Hepatocyte (in vitro differentiated cells): ENCODE measurements around the gene BAG5. TPM values are rescaled to one million over a fixed set of nuclear protein-coding genes. Genes with fewer than 3 reads are reported as not detected.
A peak's percentile ranks its signal among the peaks of the same experiment; 100 is the strongest.

Experiments
- DNase-seq: peaks from one replicate; pipeline ENCODE4 v3.0.0-alpha.2; 2016; ENCODE audit warnings: low spot score
- H2AFZ ChIP-seq: fragments of 200-600 bp; sonication (generic); 2 replicates; pipeline ENCODE4 v1.6.0; 2016; ENCODE audit warnings: antibody characterized with exemption, mild to moderate bottlenecking
- H3K27ac ChIP-seq: fragments of 200-600 bp; sonication (generic); 2 replicates; pipeline ENCODE4 v1.5.1; 2016; ENCODE audit warnings: mild to moderate bottlenecking
- H3K27me3 ChIP-seq: fragments of 200-600 bp; sonication (generic); 2 replicates; pipeline ENCODE4 v1.6.1; 2016
- H3K36me3 ChIP-seq: fragments of 200-600 bp; sonication (generic); replicated peaks from 2 replicates; pipeline ENCODE4 v1.5.1; 2016; ENCODE audit warnings: low read depth; ENCODE audit not compliant: insufficient read depth
- H3K4me1 ChIP-seq: fragments of 200-600 bp; sonication (generic); 2 replicates; pipeline ENCODE4 v1.5.1; 2016; ENCODE audit warnings: mild to moderate bottlenecking, moderate library complexity; ENCODE audit not compliant: insufficient read depth
- H3K4me2 ChIP-seq: fragments of 200-600 bp; sonication (generic); 2 replicates; pipeline ENCODE4 v1.6.0; 2016
- H3K4me3 ChIP-seq: fragments of 200-600 bp; sonication (generic); 2 replicates; pipeline ENCODE4 v1.5.1; 2016; ENCODE audit warnings: mild to moderate bottlenecking
- H3K79me2 ChIP-seq: fragments of 200-600 bp; sonication (generic); 2 replicates; pipeline ENCODE4 v1.6.0; 2017; ENCODE audit warnings: mild to moderate bottlenecking
- H3K9me2 ChIP-seq: fragments of 200-600 bp; sonication (generic); replicated peaks from 2 replicates; pipeline ENCODE4 v1.6.0; 2017; ENCODE audit warnings: mild to moderate bottlenecking; ENCODE audit not compliant: insufficient read depth
- H3K9me3 ChIP-seq: fragments of 200-600 bp; sonication (generic); 2 replicates; pipeline ENCODE4 v1.5.1; 2016; ENCODE audit warnings: low read depth, mild to moderate bottlenecking
- H4K20me1 ChIP-seq: fragments of 200-600 bp; sonication (generic); 2 replicates; pipeline ENCODE4 v1.6.0; 2016; ENCODE audit warnings: mild to moderate bottlenecking; ENCODE audit not compliant: insufficient read depth, poor library complexity, severe bottlenecking
- EZH2 ChIP-seq: fragments of 200-600 bp; sonication (generic); IDR thresholded peaks from 2 replicates; pipeline ENCODE4 v1.6.1; 2016; ENCODE audit warnings: antibody characterized with exemption, mild to moderate bottlenecking, borderline replicate concordance
- EZH2phosphoT487 ChIP-seq: fragments of 200-600 bp; sonication (generic); IDR thresholded peaks from one replicate; pipeline ENCODE4 v1.6.1; 2018; ENCODE audit warnings: antibody characterized with exemption, mild to moderate bottlenecking, low read depth, moderate library complexity; ENCODE audit not compliant: unreplicated experiment, severe bottlenecking
- WGBS: methylation state at CpG from one replicate; pipeline ENCODE4 v1.1.6; 2016; ENCODE audit warnings: low lambda C conversion rate; ENCODE audit errors: missing lambda C conversion rate; 5-methylcytosine and 5-hydroxymethylcytosine counted together
- polyA plus RNA-seq: library from polyadenylated mRNA; unstranded; fragments of >200 nt; fragmentation: Nextera tagmentation; extraction: Ambion mirVana; gene quantifications from 2 replicates; pipeline ENCODE4 v1.2.1, GENCODE V29; 2016
- total RNA-seq: library from RNA; depleted of rRNA; stranded (reverse); fragments of >200 nt; gene quantifications from 2 replicates; pipeline ENCODE4 v1.2.3, GENCODE V29; 2014
- TF ChIP-seq, protein P1 (sequence below): fragments of 200-600 bp; sonication (generic); IDR thresholded peaks from 2 replicates; pipeline ENCODE4 v1.5.1; 2016; ENCODE audit warnings: antibody characterized with exemption, mild to moderate bottlenecking; ENCODE audit not compliant: poor library complexity

Gene BAG5
- total and polyA plus RNA-seq, 2 experiments from 2014 or later, result 13.9 to 27.4 TPM

DNA sequence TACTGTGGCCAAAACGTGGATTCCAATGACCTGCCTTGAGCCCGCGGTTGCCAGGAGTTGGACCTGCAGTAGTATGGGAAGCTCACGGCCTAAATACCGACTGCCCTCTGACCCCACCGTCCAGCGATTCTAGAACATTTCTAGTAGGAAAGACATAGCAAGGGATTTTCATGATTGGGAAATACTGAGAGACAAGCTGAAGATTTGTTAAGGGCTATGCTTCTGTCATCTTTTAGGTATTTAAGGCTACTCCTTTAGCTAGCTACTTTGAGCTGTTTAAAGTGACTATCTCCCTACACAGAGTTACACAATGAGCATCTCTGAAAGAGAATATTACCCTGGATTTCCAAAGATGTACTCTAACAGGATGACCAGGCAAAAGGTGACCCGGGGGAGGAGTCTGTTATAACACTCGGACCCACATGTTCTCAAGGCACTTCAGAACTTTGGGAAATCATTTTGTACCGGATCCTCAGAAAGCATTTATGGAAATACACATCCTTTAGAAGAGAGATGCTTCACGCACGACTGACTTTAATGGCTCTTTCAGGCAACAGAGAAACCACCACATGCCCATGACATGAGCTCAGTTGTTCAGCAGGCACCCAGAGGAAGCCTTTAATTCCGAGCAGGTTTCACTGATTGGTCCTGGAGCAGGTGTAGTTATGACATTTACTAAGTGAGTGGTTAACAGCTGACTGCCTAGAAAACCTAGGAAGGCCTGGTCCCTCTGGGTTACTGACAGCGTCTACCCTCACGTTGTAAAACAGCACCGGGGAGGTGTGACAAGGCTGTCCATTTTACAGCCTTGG, 4.2 kb downstream of the BAG5 start:
- TF ChIP-seq EZH2phosphoT487, result no peak
- TF ChIP-seq EZH2, result no peak
- no peak overlapping the region for H3K4me2 ChIP-seq
- WGBS, result 89% methylated on average over 16 of the region's 16 CpGs

DNA sequence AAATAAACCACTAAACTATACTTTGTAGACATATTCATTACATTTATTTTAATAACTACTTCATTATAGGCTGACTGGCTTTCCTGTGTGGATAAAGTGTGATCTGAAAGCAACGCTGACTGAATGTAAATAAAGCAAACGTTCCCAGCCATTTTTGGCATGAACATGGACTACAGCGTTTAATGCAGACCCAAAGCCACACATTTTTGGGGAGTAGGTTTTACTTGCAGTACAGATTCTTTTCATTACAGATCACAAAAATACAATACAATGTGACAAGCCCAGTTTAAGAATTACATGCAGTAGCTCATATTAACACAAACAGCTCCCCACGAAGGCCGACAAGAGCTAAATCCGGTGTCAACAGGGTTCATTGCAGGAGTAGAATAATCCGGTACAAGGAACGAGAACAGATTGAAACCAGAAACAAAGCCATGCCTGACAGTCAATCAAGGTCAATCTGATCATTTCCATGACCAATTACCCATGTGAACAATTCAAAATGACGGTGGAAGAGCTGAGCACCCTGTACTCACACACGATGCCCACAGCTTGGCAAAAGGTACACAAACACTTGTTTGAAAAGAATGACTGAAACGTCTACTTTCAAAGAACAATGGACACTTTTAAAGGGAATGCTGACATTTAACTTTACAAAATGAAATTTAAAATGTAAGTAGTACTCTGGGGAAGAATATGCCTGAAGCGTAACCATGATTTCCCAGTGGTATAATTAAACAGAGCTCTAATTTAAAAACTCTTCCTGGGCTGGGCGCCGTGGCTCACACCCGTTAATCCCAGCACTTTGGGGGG, 5.3 kb downstream of the BAG5 start:
- H3K9me3 ChIP-seq, result no peaks in the 10 kb centered on the region
- DNase-seq, result no peak
- H3K36me3 ChIP-seq, result no peaks in the 10 kb centered on the region
- no peak overlapping the region for H3K27ac ChIP-seq
- H3K27me3 ChIP-seq, result no peaks in the 10 kb centered on the region
- peaks cover 12% of the 10 kb centered on the region for H3K4me1 ChIP-seq
- no peak overlapping the region for H2AFZ ChIP-seq
- no peak overlapping the region for H3K4me2 ChIP-seq
- H3K9me2 ChIP-seq, result no peaks in the 10 kb centered on the region
- H4K20me1 ChIP-seq, result peaks cover 35% of the 10 kb centered on the region
- H3K79me2 ChIP-seq, result peaks cover 69% of the 10 kb centered on the region
- no peak overlapping the region for H3K4me3 ChIP-seq
- WGBS, result 87% methylated on average over 15 of the region's 15 CpGs
- TF ChIP-seq, protein P1, sequence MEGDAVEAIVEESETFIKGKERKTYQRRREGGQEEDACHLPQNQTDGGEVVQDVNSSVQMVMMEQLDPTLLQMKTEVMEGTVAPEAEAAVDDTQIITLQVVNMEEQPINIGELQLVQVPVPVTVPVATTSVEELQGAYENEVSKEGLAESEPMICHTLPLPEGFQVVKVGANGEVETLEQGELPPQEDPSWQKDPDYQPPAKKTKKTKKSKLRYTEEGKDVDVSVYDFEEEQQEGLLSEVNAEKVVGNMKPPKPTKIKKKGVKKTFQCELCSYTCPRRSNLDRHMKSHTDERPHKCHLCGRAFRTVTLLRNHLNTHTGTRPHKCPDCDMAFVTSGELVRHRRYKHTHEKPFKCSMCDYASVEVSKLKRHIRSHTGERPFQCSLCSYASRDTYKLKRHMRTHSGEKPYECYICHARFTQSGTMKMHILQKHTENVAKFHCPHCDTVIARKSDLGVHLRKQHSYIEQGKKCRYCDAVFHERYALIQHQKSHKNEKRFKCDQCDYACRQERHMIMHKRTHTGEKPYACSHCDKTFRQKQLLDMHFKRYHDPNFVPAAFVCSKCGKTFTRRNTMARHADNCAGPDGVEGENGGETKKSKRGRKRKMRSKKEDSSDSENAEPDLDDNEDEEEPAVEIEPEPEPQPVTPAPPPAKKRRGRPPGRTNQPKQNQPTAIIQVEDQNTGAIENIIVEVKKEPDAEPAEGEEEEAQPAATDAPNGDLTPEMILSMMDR, result no peak
- no peak for TF ChIP-seq EZH2
- no peak for TF ChIP-seq EZH2phosphoT487

More for the DNA sequence above, 4.2 kb downstream of the BAG5 start:
- Histone ChIP-seq H3K27me3 (no peaks in the 10 kb centered on the region), H3K27ac (peak overlapping the region; percentile 26), H3K9me2 (no peaks in the 10 kb centered on the region), H4K20me1 (peaks cover 35% of the 10 kb centered on the region), H2AFZ (no peak overlapping the region), H3K9me3 (no peaks in the 10 kb centered on the region), H3K36me3 (no peaks in the 10 kb centered on the region), H3K4me3 (no peak overlapping the region), H3K79me2 (peaks cover 76% of the 10 kb centered on the region), H3K4me1 (peaks cover 12% of the 10 kb centered on the region)
- DNase-seq, result no peak

DNA sequence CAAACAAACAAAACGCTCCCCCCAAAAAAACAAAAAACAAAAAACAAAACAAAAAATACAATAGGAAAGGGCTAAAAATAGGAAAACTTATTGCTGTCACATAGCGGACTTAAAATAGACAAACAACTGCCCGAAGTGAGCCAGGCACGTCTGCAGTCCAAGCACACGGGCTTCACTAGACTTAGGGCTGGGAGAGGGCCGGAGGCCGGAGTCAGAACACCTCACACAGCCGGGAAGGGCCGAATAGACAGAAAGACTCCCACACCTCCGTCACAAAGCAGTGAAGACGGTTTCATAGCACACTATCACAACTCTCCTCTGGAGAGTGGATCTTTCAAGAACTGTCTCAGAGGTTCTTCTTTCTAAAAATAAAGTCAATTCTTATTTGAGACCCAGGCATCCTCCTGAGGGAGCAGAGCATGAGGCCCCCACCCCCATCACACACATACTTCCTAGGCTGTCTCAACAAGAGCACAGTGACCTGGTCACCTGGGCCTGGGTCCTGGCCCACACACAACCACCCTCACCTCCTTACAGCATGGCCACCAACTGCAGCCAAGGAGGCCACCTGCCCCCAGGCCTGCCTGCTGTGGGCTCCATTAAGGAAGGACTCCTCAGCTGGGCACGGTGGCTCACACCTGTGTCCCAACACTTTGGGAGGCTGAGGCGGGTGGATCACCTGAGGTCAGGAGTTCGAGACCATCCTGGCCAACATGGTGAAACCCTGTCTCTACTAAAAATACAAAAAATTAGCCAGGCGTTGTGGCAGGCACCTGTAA, 6.7 kb downstream of the BAG5 start:
- Histone ChIP-seq H3K4me2 (no peak overlapping the region), H4K20me1 (peaks cover 25% of the 10 kb centered on the region), H3K79me2 (peaks cover 55% of the 10 kb centered on the region), H3K4me3 (no peak overlapping the region), H3K27me3 (no peaks in the 10 kb centered on the region), H3K36me3 (no peaks in the 10 kb centered on the region), H2AFZ (no peak overlapping the region), H3K27ac (no peak overlapping the region), H3K4me1 (peaks cover 2% of the 10 kb centered on the region), H3K9me2 (no peaks in the 10 kb centered on the region), H3K9me3 (no peaks in the 10 kb centered on the region)
- WGBS, result 91% methylated on average over 14 of the region's 15 CpGs
- TF ChIP-seq EZH2 (no peak), EZH2phosphoT487 (no peak)
- TF ChIP-seq, protein P1, result no peak
- no peak for DNase-seq
